Hematopoietic multipotent progenitor cell (in vitro differentiated cells): ENCODE measurements around the gene AP3S2. TPM values are rescaled to one million over a fixed set of nuclear protein-coding genes. Genes with fewer than 3 reads are reported as not detected.

Source experiments
- DNase-seq, 3 donors: peaks; one replicate each; pipeline ENCODE4 v3.0.0-alpha.2; 2011 to 2015; ENCODE audit warnings: low read depth in 2 of 3, low spot score in 2 of 3
- total RNA-seq: library from RNA; depleted of rRNA; stranded (reverse); fragments of >200 nt; gene quantifications from one replicate; pipeline ENCODE4 v1.2.3, GENCODE V29; 2012

AP3S2 gene
- total RNA-seq, 1 donor: 20.2 TPM

DNA sequence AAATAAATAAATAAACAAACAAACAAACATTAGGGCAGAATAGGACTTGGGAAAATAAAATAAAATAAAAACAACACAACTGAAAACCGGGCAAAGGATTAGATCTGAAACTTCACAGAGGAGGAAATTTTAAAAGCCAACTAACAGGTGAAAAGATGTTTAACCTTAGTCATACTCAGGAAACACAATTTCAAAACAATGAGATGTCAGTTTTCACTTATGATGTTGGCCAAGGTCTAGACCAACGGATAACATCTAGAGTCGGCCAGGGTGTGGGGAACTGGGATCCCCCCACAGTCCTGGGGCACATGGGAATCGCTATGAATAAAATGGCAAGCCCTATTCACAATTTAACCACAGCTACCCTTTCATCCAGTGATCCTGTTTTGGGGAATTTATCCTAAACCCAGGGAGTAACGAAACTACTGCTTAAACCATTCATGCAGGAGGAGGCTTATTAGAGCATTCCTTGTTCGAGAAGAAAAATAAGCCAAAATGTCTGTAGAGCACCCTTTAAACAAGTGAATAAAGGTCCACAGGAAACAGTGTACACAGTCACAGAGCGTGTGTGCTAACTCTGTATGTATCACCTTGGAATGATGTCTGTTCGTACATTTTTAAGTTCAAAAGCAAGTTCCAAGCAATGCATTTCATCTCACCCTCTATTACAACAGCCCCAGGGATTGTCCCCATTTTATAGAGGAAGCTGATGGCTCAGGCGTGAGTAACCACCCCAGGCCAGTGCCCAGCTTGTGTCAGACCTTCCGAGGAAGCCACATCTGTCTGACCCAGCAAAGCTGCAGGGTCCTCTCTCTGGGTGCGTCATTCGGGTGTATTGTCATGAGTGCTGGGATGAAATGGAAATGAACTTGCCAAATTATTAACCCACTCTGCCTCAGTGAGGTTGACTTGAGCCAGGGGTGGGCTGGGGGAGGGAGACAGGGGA is 72.9 kb downstream of the AP3S2 start:
- DNase-seq: peak in 2 of 3 donors; percentile 51 to 69

DNA sequence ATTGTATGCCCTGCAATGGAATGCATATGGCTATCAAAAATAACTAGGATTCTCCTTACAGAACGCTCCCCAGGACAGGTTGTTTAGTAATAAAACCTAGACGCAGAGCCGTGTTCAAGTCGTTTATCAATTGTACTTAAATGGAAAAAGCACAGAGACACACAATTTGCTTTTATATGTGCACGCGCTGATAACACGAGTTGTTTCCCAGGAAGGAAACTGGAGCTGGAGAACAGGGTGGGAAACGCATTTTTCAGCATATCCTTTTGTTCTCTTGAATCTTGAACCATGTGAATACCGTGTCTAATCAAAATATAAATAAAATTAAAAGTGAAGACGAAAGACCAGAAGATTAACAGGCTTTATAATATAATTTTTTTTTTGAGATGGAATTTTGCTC is 75.5 kb downstream of the AP3S2 start:
- DNase-seq: no peak

DNA sequence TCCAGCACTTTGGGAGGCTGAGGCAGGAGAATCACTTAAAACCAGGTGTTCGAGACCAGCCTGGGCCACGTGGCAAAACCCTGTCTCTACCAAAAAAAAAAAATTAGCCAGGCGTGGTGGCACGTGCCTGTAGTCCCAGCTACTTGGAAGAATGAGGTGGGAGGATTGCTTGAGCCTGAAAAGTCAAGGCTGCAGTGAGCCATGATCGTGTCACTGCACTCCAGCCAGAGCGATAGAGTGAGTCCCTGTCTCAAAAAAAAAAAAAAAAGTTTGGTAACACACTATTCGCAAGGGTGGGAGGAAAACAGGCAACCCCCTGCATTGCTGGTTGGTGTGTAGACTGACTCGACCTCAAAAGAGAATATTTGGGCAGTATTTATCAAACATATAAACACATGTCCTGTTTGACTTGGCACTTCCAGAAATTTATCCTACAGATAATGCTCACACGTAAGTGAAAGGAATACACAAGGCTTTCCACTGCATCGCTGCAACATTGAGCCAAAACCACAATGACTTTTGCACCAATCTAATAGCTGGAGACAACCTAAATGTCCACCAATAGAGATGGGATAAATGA is 76.0 kb downstream of the AP3S2 start:
- DNase-seq: no peak

DNA sequence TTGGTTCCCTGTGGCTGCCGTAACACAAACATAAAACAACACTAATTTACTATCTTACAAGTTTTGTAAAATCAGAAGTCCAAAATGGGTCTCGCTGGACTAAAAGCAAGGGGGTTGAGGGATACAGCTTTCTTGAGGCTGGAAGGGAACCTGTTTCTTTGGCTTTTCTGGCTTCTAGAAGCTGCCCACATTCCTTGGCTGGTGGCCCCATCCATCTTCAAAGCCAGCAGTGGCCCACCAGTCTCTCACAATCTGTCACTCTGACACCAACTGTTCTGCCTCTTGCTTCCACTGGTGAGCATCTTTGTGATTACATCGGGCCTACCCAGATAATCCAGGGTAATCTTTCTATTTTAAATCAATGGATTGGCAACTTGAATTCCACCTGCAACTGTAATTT is 78.0 kb downstream of the AP3S2 start:
- no peak for DNase-seq

DNA sequence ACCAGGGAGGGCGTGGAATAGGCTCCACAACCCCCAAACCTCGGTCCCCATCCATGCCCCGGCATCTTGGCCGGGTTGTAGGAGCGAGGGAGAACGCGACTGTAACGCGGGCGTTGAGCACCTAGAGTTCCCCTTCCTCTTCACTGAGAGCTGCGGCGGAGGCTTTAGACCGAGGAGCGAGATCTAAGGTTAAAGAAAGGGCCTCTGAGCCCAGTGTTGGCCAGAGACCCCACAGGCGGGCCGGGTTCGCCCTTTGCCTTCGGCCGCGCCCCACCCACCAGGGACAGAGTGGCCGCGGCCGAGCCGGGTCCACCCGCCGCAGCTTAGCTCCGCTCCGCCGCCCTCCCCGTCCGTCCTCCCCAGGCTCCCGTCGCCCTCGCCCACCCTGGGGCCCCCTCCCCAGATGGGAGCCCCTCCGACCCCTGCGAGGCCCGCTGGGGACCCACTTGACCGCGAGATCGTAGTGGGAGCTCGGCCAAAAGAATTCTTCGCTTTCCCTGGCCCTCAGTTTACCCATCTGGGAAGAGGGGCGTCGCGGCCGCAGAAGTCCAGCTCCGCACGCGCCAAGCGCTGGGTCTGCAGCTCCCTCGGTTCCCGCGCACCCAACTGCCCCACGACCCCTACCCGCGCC is 79.6 kb downstream of the AP3S2 start:
- peak in 1 of 3 donors; percentile 66 for DNase-seq

DNA sequence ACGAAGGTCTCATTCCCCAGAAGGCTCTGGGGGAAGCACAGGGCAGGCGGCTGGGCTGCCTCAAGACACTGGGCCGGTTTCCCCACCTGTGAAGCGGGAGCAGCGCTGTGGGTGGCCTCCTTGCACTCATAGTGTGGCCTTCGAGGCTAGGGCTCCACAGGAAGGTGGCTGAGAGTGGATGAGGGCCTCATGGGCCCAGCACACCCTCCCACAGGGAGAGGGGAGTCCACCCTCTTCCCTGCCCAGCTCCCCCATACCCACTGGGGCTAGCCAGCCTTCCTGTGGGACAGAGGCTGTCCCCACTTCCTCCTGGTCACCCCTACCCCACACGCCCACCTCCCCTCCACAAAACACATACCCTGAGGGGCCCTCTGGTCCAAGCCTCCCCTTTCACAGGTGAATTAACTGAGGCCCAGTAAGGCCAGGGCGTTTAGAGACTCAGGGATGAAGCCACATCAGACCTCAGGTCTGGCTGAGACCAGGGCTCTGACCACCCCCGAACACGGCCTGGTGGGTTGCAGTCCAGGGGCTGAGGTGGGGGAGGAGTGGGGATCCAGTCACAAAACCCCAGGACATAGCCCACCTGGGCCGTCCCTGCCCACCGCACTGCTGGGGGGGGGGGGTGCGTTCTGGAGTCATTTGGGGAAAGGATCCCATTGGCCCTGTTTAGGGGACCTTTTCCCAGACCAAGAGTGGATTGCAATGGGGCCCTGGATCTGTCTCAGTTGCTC is 80.2 kb downstream of the AP3S2 start:
- no peak for DNase-seq

DNA sequence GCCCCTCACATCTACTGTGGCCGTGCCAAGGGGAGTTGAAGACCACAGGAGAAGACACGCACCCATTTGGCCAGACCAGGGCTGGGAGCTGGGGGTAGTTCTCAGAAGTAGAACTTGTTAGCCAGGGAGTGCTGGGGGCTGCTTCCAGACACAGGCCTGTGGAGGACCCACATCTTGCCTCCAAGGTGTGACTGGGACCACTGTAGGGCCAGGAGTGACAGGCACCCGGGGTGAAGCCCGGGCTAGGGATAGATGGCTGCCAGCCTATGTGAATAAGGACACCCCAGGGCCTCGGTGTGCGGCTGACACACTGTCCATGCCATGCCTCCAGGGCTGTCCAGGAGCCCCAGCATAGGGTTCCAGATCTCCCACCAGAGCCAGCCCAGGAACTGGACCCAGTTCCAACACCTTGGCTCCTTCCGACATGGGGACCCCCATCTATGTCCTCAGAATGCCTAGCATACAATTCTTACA is 80.9 kb downstream of the AP3S2 start:
- DNase-seq: no peak

DNA sequence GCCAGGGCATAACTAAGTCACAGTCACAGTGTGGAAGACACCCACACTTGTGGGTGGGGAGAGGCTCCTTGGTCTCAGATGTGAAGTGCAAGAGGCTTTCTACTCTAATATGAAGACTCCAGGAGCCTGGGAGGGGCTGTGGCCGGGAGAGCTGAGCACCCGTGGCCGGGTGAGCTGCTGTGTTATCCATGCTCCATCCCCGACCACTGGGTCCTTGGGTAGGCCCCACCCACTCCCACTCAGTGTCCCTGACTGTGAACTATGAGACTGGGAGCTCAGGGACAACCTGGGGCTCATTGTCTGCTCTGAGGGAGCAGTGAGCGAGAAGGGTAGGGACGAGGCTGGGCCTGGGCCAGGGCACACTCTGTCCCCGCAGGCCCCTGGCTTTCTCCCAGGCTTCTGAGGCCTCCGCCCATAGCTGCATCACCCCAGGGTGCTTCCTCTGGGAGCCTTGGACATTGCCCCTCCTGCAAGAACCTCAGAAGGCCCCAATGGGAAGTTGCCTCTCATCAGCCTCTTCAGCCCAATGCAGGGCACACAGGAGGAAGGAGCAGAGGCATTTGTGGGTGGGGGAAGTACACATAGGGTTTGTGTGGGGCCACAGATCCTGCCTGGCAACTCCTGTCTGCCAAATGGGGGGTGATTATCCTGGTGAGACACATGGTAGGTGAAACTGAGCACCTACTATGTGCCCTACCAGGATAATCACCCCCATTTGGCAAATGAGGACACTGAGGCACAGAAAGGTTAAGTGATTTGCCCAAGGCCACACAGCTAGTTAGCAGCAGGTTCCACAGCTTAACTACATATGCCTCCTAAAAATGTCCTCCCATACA is 81.6 kb downstream of the AP3S2 start:
- no peak for DNase-seq

DNA sequence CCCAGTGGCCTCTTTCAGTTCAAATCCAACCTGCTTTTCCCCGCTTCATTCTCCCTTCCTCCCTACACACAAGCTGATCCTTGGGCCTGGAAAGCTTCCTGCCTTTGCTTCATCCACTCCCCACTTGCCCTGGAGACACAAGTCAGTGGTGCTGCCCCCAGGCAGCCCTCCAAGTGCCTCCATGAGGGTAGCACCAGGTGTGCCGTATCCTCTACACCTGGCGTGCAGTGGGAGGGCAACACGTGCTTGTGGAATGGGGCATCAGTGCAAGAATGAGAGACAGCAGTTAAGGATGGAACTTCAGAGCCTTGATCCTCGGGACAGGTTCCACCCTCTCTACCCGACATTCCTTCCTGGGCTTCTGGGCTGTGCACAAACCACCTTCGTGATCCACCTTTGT is 83.0 kb downstream of the AP3S2 start:
- no peak for DNase-seq

DNA sequence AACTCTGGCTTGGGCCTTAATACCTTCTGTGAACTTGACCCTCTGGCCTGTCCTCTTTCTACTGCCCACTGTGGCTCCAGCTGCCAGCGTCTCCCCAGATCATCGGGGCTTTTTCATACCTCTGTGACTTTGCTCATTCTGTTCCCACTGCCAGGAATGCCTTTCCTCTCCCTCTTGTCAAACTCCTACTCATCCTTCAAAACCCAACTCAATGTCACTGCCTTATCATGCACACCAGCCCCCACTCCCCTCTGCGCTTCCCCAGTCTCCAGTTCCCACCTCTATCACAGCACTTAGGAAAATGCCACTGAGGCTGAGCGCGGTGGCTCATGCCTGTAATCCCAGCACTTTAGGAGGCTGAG is 84.0 kb downstream of the AP3S2 start:
- DNase-seq: no peak

DNA sequence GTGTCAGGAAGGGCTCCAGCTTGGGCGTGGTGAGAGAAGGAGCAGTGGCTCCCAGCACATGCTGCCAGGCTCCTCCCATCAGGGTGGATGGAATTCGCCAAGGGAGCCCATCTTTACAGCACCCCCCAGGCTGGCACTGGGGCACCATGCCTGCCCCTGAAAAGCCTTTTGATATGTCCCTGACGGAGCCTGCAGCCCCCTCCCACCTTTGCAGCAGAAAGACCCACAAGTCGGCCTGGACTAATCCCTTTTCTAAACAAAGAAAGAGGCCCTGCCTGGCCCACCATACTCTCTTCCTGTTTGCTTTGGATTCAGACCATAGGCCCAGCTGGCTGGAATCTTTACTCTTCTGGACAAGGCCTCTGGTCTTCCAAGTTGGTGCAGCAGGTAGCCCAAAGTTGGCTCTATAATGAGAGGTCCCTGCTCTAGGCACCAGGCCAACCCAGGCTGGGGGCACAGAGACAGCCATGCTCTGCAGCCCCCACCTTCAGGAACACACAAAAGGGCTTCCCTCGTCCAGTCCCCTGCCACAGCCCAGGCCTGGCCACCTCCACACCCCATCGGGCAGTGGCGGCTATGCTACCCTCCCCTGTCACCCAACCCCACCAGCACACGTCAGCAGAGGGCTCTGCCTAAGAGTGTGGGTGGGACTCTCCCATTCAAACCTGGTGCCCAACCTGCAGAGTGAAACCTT is 84.6 kb downstream of the AP3S2 start:
- no peak for DNase-seq

DNA sequence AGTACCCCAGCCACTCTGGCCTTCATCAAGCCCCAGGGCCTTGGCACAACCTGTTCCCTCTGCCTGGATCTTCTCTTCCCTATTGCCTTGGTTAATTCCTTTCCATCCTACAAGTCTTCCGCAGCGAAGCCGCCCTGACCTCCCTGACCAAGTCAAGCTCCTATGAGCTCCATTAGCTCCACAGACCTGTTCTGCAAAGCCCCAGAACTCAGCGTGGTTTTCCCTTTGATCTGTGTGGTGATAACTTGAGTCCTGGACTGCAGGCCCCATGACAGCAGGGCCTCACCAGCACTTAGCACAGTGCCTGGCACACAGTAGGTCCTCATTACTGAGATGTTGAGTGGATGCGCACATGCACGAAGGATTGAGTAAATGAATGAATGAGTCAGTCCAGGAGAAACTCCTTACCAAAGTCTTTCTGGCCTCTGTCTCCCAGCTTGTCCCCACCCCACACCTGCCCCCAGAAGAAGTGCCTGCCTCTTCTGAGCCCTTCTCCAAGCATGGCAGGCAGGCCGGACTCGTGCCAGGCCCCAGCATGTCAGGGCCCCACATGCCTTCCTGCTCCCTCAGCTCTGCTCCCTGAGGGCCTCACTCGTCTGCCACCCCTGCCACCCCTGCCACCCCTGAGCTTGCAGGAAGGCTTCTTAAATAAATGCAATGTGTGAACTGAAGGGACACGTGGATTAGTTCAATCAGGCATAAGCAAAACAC is 85.5 kb downstream of the AP3S2 start:
- DNase-seq: no peak

DNA sequence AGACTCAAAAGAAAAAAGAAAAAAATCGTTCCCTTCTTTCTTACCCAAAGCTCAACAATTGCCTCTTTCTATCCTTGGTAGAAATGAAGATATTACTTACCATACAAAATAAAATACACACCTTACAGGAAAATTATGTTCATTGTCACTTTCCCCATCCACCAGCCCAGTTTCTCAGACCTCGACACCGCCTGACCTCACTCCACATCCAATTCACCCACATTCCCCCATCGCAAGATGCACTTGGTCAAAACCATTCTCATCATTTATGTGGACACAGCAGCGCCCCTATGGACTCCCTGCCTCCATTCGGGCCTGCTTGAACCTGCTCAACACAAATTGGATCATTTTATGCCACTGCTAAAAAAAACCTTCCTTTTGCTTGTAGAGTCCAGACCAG is 86.1 kb downstream of the AP3S2 start:
- DNase-seq: no peak

DNA sequence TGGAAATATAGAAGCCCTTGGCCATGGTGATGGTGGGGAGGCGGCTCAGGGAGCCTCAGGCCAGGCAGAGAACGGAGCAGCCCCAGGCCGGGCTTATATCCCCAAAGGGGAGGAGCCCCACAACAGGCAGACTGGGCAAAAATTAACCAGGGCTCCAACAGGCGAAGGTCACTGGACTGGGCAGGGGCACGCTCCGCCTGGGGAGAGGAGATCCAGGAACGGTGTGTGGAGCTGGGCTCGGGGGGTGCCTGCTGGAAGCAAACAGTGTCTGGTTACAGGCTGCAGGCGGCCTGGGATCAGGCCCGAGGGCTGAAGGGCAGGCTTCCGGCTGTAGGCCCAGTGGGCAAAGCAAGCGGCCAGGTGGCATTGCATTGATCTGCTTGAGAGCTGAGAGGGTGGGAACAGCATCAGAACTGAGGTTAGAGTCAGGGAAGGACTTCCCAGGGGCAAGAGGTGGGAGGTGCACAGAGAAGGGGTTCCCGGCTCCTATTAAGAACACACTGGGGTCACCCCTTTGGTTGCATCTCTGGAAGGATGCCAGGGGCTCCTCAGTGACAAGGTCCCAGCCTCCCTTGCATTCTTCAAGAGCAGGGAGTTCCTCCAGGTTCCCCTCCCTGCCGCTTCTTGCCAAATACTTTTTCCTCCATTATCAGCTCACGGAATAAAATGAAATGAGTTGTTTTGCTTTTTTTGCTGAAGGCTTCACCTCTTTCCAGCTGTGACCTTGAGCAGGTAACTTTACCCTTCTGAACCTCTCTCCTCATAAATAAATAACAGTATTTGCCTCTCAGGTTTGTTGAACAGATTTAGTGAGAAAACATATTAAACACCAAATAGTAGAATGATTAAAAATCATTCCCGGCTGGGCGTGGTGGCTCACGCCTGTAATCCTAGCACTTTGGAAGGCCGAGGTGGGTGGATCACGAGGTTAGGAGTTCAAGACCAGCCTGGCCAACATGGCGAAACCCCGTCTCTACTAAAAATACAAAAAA is 86.9 kb downstream of the AP3S2 start:
- no peak for DNase-seq

DNA sequence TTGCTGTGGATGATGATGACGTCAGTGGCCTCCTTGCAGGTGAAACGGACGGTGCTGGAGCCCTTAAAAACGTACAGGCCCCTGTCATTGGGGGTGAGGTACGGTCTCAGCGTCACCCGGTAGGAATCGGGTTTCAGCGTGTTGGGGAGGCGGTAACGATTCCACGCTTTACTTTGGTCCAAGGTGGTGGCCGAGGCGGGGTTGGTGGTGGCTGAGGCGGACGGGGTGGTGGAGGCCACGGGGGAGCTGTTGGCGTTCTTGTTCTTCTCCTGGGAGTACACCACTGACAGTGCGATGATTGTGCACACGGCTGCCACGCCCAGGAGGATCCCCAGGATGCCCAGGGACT is 87.6 kb downstream of the AP3S2 start:
- DNase-seq: no peak

DNA sequence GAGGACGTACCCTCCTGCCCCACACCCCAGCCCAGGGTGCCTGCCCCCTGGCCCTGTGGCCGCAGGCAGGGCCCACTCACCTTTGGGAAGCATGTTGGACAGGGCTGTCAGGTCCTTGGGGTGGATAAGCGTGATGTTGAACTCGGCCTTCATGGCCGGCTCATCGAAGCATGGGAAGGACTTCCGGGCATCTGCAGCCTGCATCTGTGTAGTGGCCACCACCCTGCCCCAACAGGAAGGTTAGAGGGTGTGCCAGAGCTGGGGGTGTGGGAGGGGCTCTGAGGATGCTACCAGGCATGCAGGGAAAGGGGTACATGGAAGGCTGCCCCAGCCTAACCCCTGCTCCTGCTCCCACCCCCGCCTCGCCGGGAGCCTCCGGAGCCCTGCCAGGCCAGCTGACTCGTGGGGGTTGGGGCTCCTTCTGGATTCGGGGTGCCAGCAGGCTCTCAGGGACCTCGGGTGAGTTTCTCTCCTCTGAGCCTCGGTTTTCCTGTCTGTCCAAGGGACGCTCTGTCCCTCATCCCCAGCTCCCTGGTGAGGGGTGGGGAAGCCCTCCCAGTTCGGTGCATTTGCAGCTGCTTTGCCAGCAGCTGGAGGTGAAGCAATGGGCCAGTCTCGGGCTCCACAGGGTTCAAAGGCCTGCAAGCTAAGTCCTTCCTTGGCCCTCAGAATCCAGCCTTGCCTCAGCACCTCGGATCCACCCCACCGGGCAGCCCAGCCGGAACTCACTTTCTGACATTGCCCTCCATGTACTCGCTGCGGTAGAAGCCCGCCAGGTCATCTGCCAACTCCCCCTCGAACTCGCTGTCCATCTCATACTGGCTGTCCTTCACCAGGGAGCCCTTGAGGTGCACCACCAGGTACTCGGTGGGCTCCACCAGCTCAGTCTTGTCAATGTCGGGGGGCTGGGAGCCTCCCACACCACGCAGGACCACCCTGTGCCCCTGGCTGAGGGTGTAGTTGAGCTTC is 88.3 kb downstream of the AP3S2 start:
- no peak for DNase-seq
